Measurements from ENCODE around the gene HPGD.

Gene HPGD

DNA sequence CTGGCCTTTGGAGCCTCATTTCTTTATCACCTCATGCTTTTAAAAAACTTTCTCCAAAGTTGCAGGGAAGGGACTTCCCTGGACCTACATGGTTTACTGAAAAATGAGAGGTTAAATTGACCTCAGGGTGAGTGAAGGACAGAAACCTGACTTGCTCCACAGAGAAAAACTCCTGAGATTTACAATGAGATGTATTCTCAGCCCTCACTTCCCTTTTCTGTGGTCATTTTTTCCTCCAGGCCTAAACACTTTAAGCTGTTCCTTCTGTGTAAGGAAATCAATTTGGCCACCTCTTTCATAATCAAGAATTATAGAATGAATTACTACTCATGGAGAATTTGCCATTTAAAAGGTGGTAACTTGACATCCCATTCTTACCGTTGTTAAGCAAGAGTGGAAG is 77.9 kb downstream of the HPGD start:
- H3K79me2 ChIP-seq (ENCODE audit: control insufficient read depth, low read length), result no peaks in the 10 kb centered on the region
- H3K4me2 ChIP-seq (ENCODE audit: low read length), result no peak overlapping the region
- no peak overlapping the region for H3K27ac ChIP-seq (ENCODE audit: low read depth, low read length)
- TF ChIP-seq, protein P1, sequence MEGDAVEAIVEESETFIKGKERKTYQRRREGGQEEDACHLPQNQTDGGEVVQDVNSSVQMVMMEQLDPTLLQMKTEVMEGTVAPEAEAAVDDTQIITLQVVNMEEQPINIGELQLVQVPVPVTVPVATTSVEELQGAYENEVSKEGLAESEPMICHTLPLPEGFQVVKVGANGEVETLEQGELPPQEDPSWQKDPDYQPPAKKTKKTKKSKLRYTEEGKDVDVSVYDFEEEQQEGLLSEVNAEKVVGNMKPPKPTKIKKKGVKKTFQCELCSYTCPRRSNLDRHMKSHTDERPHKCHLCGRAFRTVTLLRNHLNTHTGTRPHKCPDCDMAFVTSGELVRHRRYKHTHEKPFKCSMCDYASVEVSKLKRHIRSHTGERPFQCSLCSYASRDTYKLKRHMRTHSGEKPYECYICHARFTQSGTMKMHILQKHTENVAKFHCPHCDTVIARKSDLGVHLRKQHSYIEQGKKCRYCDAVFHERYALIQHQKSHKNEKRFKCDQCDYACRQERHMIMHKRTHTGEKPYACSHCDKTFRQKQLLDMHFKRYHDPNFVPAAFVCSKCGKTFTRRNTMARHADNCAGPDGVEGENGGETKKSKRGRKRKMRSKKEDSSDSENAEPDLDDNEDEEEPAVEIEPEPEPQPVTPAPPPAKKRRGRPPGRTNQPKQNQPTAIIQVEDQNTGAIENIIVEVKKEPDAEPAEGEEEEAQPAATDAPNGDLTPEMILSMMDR (IDR thresholded peaks at IDR 0.05; ENCODE audit: low read depth, low read length, poor library complexity, severe bottlenecking), result no peak
- TF ChIP-seq EZH2phosphoT487 (IDR thresholded peaks at IDR 0.05; ENCODE audit: borderline replicate concordance, low read length), result no peak
- H4K20me1 ChIP-seq (ENCODE audit: control insufficient read depth, insufficient read depth, low read depth, low read length), result no peaks in the 10 kb centered on the region
- no peaks in the 10 kb centered on the region for H3K36me3 ChIP-seq (ENCODE audit: control insufficient read depth, low read length)
- no peaks in the 10 kb centered on the region for H3K9me2 ChIP-seq (replicated peaks; ENCODE audit: control insufficient read depth, low read length)
- no peaks in the 10 kb centered on the region for H3K27me3 ChIP-seq (ENCODE audit: control insufficient read depth, low read length)
- peaks cover 4% of the 10 kb centered on the region; the same call in 1 of the 2 replicates for H3K4me1 ChIP-seq (ENCODE audit: control insufficient read depth, low read length)
- no peak overlapping the region for H3K4me3 ChIP-seq (ENCODE audit: low read length)
- H3K9me3 ChIP-seq (ENCODE audit: control insufficient read depth, insufficient read depth, low read length), result no peaks in the 10 kb centered on the region
- no peaks in the 10 kb centered on the region for H3F3A ChIP-seq (ENCODE audit: control insufficient read depth, insufficient read depth)
